GM12875 (cell line): ENCODE measurements around the gene NR3C2.

Source experiments
- H3K4me3 ChIP-seq: one replicate; pipeline ENCODE4 v1.5.1; 2011; ENCODE audit warnings: low read depth, low read length, control low read depth
- CTCF ChIP-seq: IDR thresholded peaks from 2 replicates; pipeline ENCODE4 v1.5.1; 2011; ENCODE audit warnings: low read depth, mild to moderate bottlenecking, control low read depth, inconsistent platforms, low read length, moderate library complexity, borderline replicate concordance; ENCODE audit not compliant: insufficient read depth

The NR3C2 gene

GRCh38 chr4:148077581-148077980 is 364.6 kb downstream of the NR3C2 start:
- TF ChIP-seq CTCF: no peak
- H3K4me3 ChIP-seq: no peak overlapping the region

GRCh38 chr4:148076964-148077363 is 365.2 kb downstream of the NR3C2 start:
- no peak overlapping the region for H3K4me3 ChIP-seq
- TF ChIP-seq CTCF: no peak

- TF ChIP-seq CTCF: no peak
- no peak overlapping the region for H3K4me3 ChIP-seq
These were observed 366.8 kb downstream of the NR3C2 start for GRCh38 chr4:148075438-148075837.

GRCh38 chr4:148074462-148074861 is 367.8 kb downstream of the NR3C2 start:
- H3K4me3 ChIP-seq: no peak overlapping the region
- no peak for TF ChIP-seq CTCF

GRCh38 chr4:148073349-148073748 is 368.9 kb downstream of the NR3C2 start:
- TF ChIP-seq CTCF: no peak
- H3K4me3 ChIP-seq: no peak overlapping the region

GRCh38 chr4:148072789-148073188 is 369.4 kb downstream of the NR3C2 start:
- H3K4me3 ChIP-seq: no peak overlapping the region
- TF ChIP-seq CTCF: no peak

- TF ChIP-seq CTCF: no peak
- no peak overlapping the region for H3K4me3 ChIP-seq
These were observed 371.2 kb downstream of the NR3C2 start for GRCh38 chr4:148071009-148071408.

- TF ChIP-seq CTCF: no peak
- H3K4me3 ChIP-seq: no peak overlapping the region
These were observed 372.4 kb downstream of the NR3C2 start for GRCh38 chr4:148069895-148070178.
